Heart left ventricle (tissue), 13 donors: ENCODE measurements around the gene ZNF454.

ENCODE experiments used
- POLR2A ChIP-seq, 2 donors: fragments of 450-650 bp; IDR thresholded peaks; one replicate each; pipeline ENCODE4 v1.6.1; 2017; ENCODE audit warnings: antibody characterized with exemption in 2 of 2, mild to moderate bottlenecking in 2 of 2, moderate library complexity in 2 of 2
- TF ChIP-seq, protein P1 (sequence below), 12 donors: fragments of 200-600 bp; sonication (generic) in 4 of 12; IDR thresholded peaks; one replicate each; pipeline versions ENCODE4 v1.5.0 to v1.8.0; 2018 to 2022; ENCODE audit warnings: antibody characterized with exemption in 12 of 12, mild to moderate bottlenecking in 5 of 12
- donor health status: ischemic (EF 13 %, LVEDD 7.1; RV severe dilation, severe dysfunction).
- donor health status: DM: no; HTN: yes; CAD: no.
- donor health status: DM: no; HTN: no; CAD: no.
- donor health status: ischemic (EF 25% LVEDD 6.9; RV normal size, moderate dysfunction).
- donor health status: ischemic (EF 25% LVEDD 5.7; RV mildly dilated, moderate dysfunction).
- donor health status: ischemic (EF 35%, LVEDD 5.7; RV mildly dilated, moderate dysfunction).
- donor health status: nonischemic (EF 11% LVEDD 7.7; RV severe dilation, severe dysfunction).
- donor health status: DM: yes; HTN: yes; CAD: no.
- donor health status: PGD.
- donor health status: ischemic (EF 29% LVEDD 5.4; RV normal size, mild dysfunction).
- donor health status: nonischemic (EF 23%, LVEDD 6.1; RV moderate dilation, normal function).

DNA sequence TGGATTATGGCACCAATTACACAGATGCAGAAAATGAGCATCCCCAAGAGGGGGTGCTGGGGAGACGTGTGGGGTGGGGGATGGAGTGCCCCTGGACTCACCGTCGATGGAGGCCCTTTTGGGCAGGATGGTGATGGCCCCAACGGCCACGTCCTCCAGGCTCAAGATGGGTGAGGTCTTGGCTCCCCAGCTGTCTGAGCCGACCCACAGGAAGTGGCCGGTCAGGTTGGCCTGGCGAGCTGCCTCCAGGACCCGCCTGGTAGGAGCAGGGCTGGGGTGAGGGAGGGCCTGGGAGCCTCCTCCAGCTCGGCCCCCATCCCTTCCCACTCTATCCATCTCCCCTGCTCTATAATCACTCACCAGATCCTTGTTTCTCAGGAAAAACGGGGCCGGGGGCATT is 49.5 kb downstream of the ZNF454 start:
- TF ChIP-seq, protein P1, sequence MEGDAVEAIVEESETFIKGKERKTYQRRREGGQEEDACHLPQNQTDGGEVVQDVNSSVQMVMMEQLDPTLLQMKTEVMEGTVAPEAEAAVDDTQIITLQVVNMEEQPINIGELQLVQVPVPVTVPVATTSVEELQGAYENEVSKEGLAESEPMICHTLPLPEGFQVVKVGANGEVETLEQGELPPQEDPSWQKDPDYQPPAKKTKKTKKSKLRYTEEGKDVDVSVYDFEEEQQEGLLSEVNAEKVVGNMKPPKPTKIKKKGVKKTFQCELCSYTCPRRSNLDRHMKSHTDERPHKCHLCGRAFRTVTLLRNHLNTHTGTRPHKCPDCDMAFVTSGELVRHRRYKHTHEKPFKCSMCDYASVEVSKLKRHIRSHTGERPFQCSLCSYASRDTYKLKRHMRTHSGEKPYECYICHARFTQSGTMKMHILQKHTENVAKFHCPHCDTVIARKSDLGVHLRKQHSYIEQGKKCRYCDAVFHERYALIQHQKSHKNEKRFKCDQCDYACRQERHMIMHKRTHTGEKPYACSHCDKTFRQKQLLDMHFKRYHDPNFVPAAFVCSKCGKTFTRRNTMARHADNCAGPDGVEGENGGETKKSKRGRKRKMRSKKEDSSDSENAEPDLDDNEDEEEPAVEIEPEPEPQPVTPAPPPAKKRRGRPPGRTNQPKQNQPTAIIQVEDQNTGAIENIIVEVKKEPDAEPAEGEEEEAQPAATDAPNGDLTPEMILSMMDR (IDR thresholded peaks at IDR 0.05) = no peak
- TF ChIP-seq POLR2A (IDR thresholded peaks at IDR 0.05) = no peak
